A673 (cell line): ENCODE results near the gene POLN.

Experiments used
- CTCF ChIP-seq: fragments of 300-800, 200-600 bp; sonication (generic); conservative IDR thresholded peaks from 2 replicates; pipeline ENCODE4 v1.5.1; 2017; ENCODE audit warnings: low read depth, mild to moderate bottlenecking, antibody characterized with exemption, low read length, moderate library complexity, mixed read lengths
- EZH2 ChIP-seq: fragments of 200-600 bp; sonication (generic); IDR thresholded peaks from 2 replicates; pipeline ENCODE4 v1.6.1; 2017; ENCODE audit warnings: borderline replicate concordance, low read depth, mild to moderate bottlenecking, mixed read lengths, antibody characterized with exemption, low read length; ENCODE audit not compliant: poor library complexity, severe bottlenecking

- TF ChIP-seq CTCF = no peak
- no peak for TF ChIP-seq EZH2
Measured at GRCh38 chr4:2092669-2093053, 149.3 kb downstream of the POLN start.
